Neural progenitor cell (in vitro differentiated cells): ENCODE measurements around the gene PARP8. TPM values are rescaled to one million over a fixed set of nuclear protein-coding genes. Genes with fewer than 3 reads are reported as not detected.

ENCODE experiments used
- DNase-seq: peaks from one replicate; pipeline ENCODE4 v3.0.0-alpha.2; 2016; ENCODE audit warnings: low spot score
- H2AFZ ChIP-seq: fragments of 200-600 bp; sonication (generic); replicated peaks from 2 replicates; pipeline ENCODE4 v1.6.1; 2016; ENCODE audit warnings: antibody characterized with exemption
- H3F3A ChIP-seq: fragments of 200-600 bp; sonication (generic); 2 replicates; pipeline ENCODE4 v1.6.1; 2016; ENCODE audit warnings: antibody characterized with exemption, low read depth
- H3K27ac ChIP-seq: fragments of 200-600 bp; sonication (generic); 2 replicates; pipeline ENCODE4 v1.5.1; 2016; ENCODE audit warnings: mild to moderate bottlenecking
- H3K27me3 ChIP-seq: fragments of 200-600 bp; sonication (generic); 2 replicates; pipeline ENCODE4 v1.6.1; 2016; ENCODE audit warnings: mild to moderate bottlenecking, moderate library complexity
- H3K36me3 ChIP-seq: fragments of 200-600 bp; sonication (generic); 2 replicates; pipeline ENCODE4 v1.5.1; 2016
- H3K4me1 ChIP-seq: fragments of 200-600 bp; sonication (generic); 2 replicates; pipeline ENCODE4 v1.6.1; 2016; ENCODE audit warnings: mixed run types
- H3K4me2 ChIP-seq: fragments of 200-600 bp; sonication (generic); 2 replicates; pipeline ENCODE4 v1.6.1; 2016
- H3K4me3 ChIP-seq: fragments of 200-600 bp; sonication (generic); 2 replicates; pipeline ENCODE4 v1.5.1; 2016
- H3K79me2 ChIP-seq: fragments of 200-600 bp; sonication (generic); 2 replicates; pipeline ENCODE4 v1.6.1; 2016; ENCODE audit warnings: low read depth
- H3K9ac ChIP-seq: fragments of 200-600 bp; sonication (generic); 2 replicates; pipeline ENCODE4 v1.6.1; 2016
- H3K9me3 ChIP-seq: fragments of 200-600 bp; sonication (generic); 2 replicates; pipeline ENCODE4 v1.5.1; 2016; ENCODE audit warnings: low read depth
- H4K20me1 ChIP-seq: fragments of 200-600 bp; sonication (generic); 2 replicates; pipeline ENCODE4 v1.6.1; 2016; ENCODE audit warnings: low read depth
- H3K27ac Mint-ChIP-seq: 3 replicates; pipeline ENCODE4 v1.8.0; 2021; ENCODE audit warnings: mixed read lengths
- H3K27me3 Mint-ChIP-seq: 2 replicates; pipeline ENCODE4 v1.8.0; 2022; ENCODE audit warnings: low read depth, mild to moderate bottlenecking, inconsistent platforms, moderate library complexity, mixed read lengths; ENCODE audit not compliant: insufficient read depth
- H3K36me3 Mint-ChIP-seq: 3 replicates; pipeline ENCODE4 v1.8.0; 2021; ENCODE audit warnings: mixed read lengths
- H3K4me1 Mint-ChIP-seq: 3 replicates; pipeline ENCODE4 v1.8.0; 2021; ENCODE audit warnings: mixed read lengths
- H3K4me3 Mint-ChIP-seq: 3 replicates; pipeline ENCODE4 v1.8.0; 2021; ENCODE audit warnings: mild to moderate bottlenecking, moderate library complexity, mixed read lengths
- H3K9me3 Mint-ChIP-seq: 3 replicates; pipeline ENCODE4 v1.8.0; 2020; ENCODE audit warnings: mixed read lengths
- EZH2 ChIP-seq: fragments of 200-600 bp; sonication (generic); IDR thresholded peaks from 2 replicates; pipeline ENCODE4 v1.6.1; 2017; ENCODE audit warnings: antibody characterized with exemption, mild to moderate bottlenecking, moderate library complexity
- EZH2phosphoT487 ChIP-seq: fragments of 200-600 bp; sonication (generic); IDR thresholded peaks from 2 replicates; pipeline ENCODE4 v1.6.1; 2017; ENCODE audit warnings: antibody characterized with exemption
- total RNA-seq: library from RNA; depleted of rRNA; stranded (reverse); fragments of >200 nt; gene quantifications from 2 replicates; pipeline ENCODE4 v1.2.3, GENCODE V29; 2015; ENCODE audit warnings: low replicate concordance
- TF ChIP-seq, protein P1 (sequence below): fragments of 200-600 bp; sonication (generic); IDR thresholded peaks from 2 replicates; pipeline ENCODE4 v1.5.1; 2017; ENCODE audit warnings: antibody characterized with exemption, mild to moderate bottlenecking

PARP8 gene
- total RNA-seq, 1 donor from 2014 or later, result 38.9 TPM

DNA sequence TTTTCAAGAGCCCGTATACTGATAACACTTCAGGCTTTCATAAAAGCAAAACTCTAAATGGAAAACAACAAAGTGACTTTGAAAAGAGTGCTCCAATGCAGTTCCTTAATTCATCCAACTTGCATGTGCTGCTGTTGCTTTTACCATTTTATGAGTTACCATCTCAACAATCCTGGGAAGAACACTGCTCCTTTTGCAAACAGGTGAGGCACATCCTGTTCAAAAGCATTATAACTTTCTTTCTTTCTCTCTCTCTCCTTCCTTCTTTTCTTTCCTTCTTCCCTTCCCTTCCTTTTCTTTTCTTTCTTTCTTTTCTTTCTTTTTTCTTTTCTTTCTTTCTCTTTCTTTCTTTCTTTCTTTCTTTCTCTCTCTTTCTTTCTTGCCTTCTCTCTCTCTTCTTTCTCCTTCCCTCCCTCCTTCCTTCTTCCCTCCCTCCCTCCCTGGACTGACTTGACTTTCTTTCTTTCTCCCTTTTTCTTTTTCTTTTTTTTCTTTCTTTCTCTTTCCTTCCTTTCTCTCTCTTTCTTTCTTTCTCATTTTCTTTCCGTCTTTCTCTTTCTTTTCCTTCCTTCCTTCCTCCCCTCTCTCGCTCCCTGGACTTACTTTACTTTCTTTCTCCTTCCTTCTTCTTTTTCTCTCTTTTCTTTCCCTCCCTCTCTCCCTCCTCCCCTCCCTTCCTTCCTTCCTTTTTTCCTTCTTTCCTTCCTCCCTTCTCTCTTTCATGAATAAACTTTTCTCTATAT lies 11.2 kb upstream of the PARP8 start:
- no peaks in the 10 kb centered on the region for H3K27me3 ChIP-seq
- no peaks in the 10 kb centered on the region for H3K4me1 ChIP-seq
- no peaks in the 10 kb centered on the region for H3K36me3 ChIP-seq
- H3K27ac ChIP-seq, result no peak overlapping the region
- no peaks in the 10 kb centered on the region for H3F3A ChIP-seq
- H3K9me3 Mint-ChIP-seq, result peaks cover 2% of the 10 kb centered on the region
- peaks cover 2% of the 10 kb centered on the region for H3K27me3 Mint-ChIP-seq
- H3K4me1 Mint-ChIP-seq, result no peaks in the 10 kb centered on the region
- DNase-seq, result no peak
- no peaks in the 10 kb centered on the region for H3K9me3 ChIP-seq
- H3K27ac Mint-ChIP-seq, result no peak overlapping the region
- no peaks in the 10 kb centered on the region for H4K20me1 ChIP-seq
- no peak overlapping the region for H3K4me3 Mint-ChIP-seq
- no peaks in the 10 kb centered on the region for H3K79me2 ChIP-seq
- no peak overlapping the region for H3K4me3 ChIP-seq
- H2AFZ ChIP-seq, result no peak overlapping the region
- no peak overlapping the region for H3K9ac ChIP-seq
- H3K4me2 ChIP-seq, result no peak overlapping the region
- no peaks in the 10 kb centered on the region for H3K36me3 Mint-ChIP-seq
- TF ChIP-seq EZH2phosphoT487, result no peak
- TF ChIP-seq, protein P1, sequence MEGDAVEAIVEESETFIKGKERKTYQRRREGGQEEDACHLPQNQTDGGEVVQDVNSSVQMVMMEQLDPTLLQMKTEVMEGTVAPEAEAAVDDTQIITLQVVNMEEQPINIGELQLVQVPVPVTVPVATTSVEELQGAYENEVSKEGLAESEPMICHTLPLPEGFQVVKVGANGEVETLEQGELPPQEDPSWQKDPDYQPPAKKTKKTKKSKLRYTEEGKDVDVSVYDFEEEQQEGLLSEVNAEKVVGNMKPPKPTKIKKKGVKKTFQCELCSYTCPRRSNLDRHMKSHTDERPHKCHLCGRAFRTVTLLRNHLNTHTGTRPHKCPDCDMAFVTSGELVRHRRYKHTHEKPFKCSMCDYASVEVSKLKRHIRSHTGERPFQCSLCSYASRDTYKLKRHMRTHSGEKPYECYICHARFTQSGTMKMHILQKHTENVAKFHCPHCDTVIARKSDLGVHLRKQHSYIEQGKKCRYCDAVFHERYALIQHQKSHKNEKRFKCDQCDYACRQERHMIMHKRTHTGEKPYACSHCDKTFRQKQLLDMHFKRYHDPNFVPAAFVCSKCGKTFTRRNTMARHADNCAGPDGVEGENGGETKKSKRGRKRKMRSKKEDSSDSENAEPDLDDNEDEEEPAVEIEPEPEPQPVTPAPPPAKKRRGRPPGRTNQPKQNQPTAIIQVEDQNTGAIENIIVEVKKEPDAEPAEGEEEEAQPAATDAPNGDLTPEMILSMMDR, result no peak
- no peak for TF ChIP-seq EZH2

DNA sequence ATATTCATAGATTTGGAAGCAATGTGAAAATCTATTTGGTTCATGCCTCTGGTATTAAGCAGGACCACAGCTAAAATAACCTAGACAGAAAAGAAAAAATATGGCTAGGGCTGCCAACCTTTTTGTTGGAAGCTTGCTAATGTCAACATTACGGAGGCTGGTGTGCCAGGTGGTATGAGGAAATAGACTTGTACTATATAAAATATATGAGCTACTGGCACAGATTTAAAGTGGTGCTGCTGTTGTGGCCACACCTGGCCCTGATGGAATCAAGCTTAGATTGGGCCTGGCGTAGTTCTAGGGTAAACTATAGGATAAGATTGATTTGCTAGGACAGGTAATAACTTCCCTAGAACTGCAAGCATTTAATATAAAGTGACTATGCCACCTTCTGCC lies 10.6 kb upstream of the PARP8 start:
- H3K27ac Mint-ChIP-seq, result no peak overlapping the region
- H4K20me1 ChIP-seq, result no peaks in the 10 kb centered on the region
- H3F3A ChIP-seq, result no peaks in the 10 kb centered on the region
- H3K9me3 Mint-ChIP-seq, result peaks cover 2% of the 10 kb centered on the region
- H3K4me3 Mint-ChIP-seq, result no peak overlapping the region
- peaks cover 2% of the 10 kb centered on the region for H3K27me3 Mint-ChIP-seq
- H2AFZ ChIP-seq, result no peak overlapping the region
- no peak overlapping the region for H3K9ac ChIP-seq
- no peak overlapping the region for H3K4me2 ChIP-seq
- no peak overlapping the region for H3K27ac ChIP-seq
- no peaks in the 10 kb centered on the region for H3K4me1 Mint-ChIP-seq
- no peak overlapping the region for H3K4me3 ChIP-seq
- H3K36me3 ChIP-seq, result no peaks in the 10 kb centered on the region
- no peaks in the 10 kb centered on the region for H3K4me1 ChIP-seq
- TF ChIP-seq EZH2phosphoT487 (no peak), EZH2 (no peak)
- TF ChIP-seq, protein P1, result no peak
- no peaks in the 10 kb centered on the region for H3K27me3 ChIP-seq
- DNase-seq, result no peak
- H3K9me3 ChIP-seq, result no peaks in the 10 kb centered on the region
- H3K79me2 ChIP-seq, result no peaks in the 10 kb centered on the region
- no peaks in the 10 kb centered on the region for H3K36me3 Mint-ChIP-seq

DNA sequence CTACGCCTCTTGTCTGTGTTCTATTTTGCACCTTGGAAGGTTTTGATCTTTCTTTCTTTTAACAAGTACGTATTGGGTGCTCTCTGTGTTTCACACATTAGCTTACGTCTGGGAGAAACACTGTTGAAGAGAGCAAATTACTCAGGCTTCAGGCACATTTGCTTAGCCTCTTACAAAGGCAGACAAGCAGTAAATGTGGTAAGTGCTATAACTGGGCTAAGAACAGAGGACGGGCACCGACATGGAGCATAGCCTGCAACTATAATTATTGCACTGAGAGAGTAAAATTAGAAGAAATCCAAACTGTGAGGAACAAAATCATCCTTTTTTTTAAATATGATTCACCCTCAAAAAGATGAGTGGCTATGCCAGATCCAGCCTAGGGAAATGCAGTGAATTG lies 9.4 kb upstream of the PARP8 start:
- Histone ChIP-seq H3K27me3 (no peaks in the 10 kb centered on the region), H3K4me2 (no peak overlapping the region), H3F3A (no peaks in the 10 kb centered on the region), H3K9me3 (no peaks in the 10 kb centered on the region), H3K27ac (no peak overlapping the region), H3K4me3 (no peak overlapping the region), H2AFZ (no peak overlapping the region), H4K20me1 (no peaks in the 10 kb centered on the region), H3K9ac (no peak overlapping the region), H3K79me2 (no peaks in the 10 kb centered on the region), H3K36me3 (no peaks in the 10 kb centered on the region), H3K4me1 (no peaks in the 10 kb centered on the region)
- no peak for DNase-seq
- Mint-ChIP-seq H3K4me1 (no peaks in the 10 kb centered on the region), H3K4me3 (no peak overlapping the region), H3K36me3 (no peaks in the 10 kb centered on the region), H3K9me3 (peaks cover 2% of the 10 kb centered on the region), H3K27me3 (peaks cover 2% of the 10 kb centered on the region), H3K27ac (no peak overlapping the region)
- TF ChIP-seq, protein P1, result no peak
- no peak for TF ChIP-seq EZH2phosphoT487
- no peak for TF ChIP-seq EZH2
